Skeletal muscle tissue (tissue), 4 donors: ENCODE measurements around the gene CCL21. TPM values are rescaled to one million over a fixed set of nuclear protein-coding genes. Genes with fewer than 3 reads are reported as not detected.
"Not testable (repeated sequence)": the region's sequence is repeated elsewhere in the genome, so short reads cannot be mapped to it uniquely, and the experiment has no call there.

Source experiments
- H3K27ac ChIP-seq: one replicate; pipeline ENCODE4 v1.7.0; 2013; ENCODE audit warnings: mild to moderate bottlenecking, low read depth, low read length, inconsistent platforms
- H3K27me3 ChIP-seq, 3 donors: one replicate each; pipeline ENCODE4 v1.7.0; 2013; ENCODE audit warnings: low read length in 3 of 3; ENCODE audit not compliant: control insufficient read depth in 3 of 3, insufficient read depth in 3 of 3
- H3K36me3 ChIP-seq, 3 donors: one replicate each; pipeline ENCODE4 v1.7.0; 2013; ENCODE audit warnings: low read length in 3 of 3; ENCODE audit not compliant: control insufficient read depth in 3 of 3, insufficient read depth in 3 of 3
- H3K4me1 ChIP-seq, 3 donors: one replicate each; pipeline ENCODE4 v1.7.0; 2013; ENCODE audit warnings: low read length in 3 of 3, mild to moderate bottlenecking in 3 of 3; ENCODE audit not compliant: control insufficient read depth in 3 of 3, insufficient read depth in 3 of 3
- H3K4me3 ChIP-seq, 3 donors: one replicate each; pipeline ENCODE4 v1.7.0; 2013; ENCODE audit warnings: low read length in 3 of 3
- H3K9ac ChIP-seq, 3 donors: one replicate each; pipeline ENCODE4 v1.7.0; 2013; ENCODE audit warnings: low read length in 3 of 3, mild to moderate bottlenecking in 3 of 3, moderate library complexity in 2 of 3, low read depth in 1 of 3
- H3K9me3 ChIP-seq, 3 donors: one replicate each; pipeline ENCODE4 v1.7.0; 2013; ENCODE audit warnings: low read length in 3 of 3; ENCODE audit not compliant: control insufficient read depth in 3 of 3
- total RNA-seq: library from RNA; depleted of rRNA; stranded (reverse); fragments of >200 nt; gene quantifications from one replicate; pipeline ENCODE4 v1.2.3, GENCODE V29; 2014
- donor health status: Osteomylitis.

Gene CCL21
- 15.7 TPM for total RNA-seq

GRCh38 chr9:34710023-34710422 is at the start of gene CCL21:
Gene CCL21, minus strand, starts transcription at chr9:34710136. Its CDS starts 70 bp downstream, at chr9:34710066.
- no peak within 1 kb of the TSS for H3K9ac ChIP-seq
- no peaks in the 10 kb centered on the region for H3K27me3 ChIP-seq
- no peaks in the 10 kb centered on the region for H3K36me3 ChIP-seq
- no peak within 1 kb of the TSS for H3K27ac ChIP-seq
- H3K4me3 ChIP-seq = no peak within 1 kb of the TSS
- H3K9me3 ChIP-seq = no peaks in the 10 kb centered on the region
- peaks cover 0 to 4% (median 0%) of the 10 kb centered on the region in 3 donors for H3K4me1 ChIP-seq

GRCh38 chr9:34759432-34760134 is 49.6 kb upstream of the CCL21 start:
- Histone ChIP-seq H3K9me3 (no peaks in the 10 kb centered on the region), H3K27ac (no peak overlapping the region), H3K4me1 (no peaks in the 10 kb centered on the region), H3K9ac (no peak overlapping the region), H3K36me3 (no peaks in the 10 kb centered on the region), H3K27me3 (no peaks in the 10 kb centered on the region), H3K4me3 (no peak overlapping the region)

GRCh38 chr9:34750320-34750719 is 40.4 kb upstream of the CCL21 start:
- not testable (repeated sequence) for H3K9ac ChIP-seq, H3K9me3 ChIP-seq, H3K36me3 ChIP-seq, H3K4me1 ChIP-seq, H3K27ac ChIP-seq, H3K27me3 ChIP-seq, H3K4me3 ChIP-seq

GRCh38 chr9:34746526-34746925 is 36.6 kb upstream of the CCL21 start:
- H3K36me3 ChIP-seq = no peaks in the 10 kb centered on the region
- no peaks in the 10 kb centered on the region for H3K9me3 ChIP-seq
- no peak overlapping the region for H3K9ac ChIP-seq
- no peak overlapping the region for H3K4me3 ChIP-seq
- H3K27ac ChIP-seq = no peak overlapping the region
- H3K4me1 ChIP-seq = peaks cover 0 to 5% (median 0%) of the 10 kb centered on the region in 3 donors
- no peaks in the 10 kb centered on the region for H3K27me3 ChIP-seq

GRCh38 chr9:34744295-34745221 is 34.6 kb upstream of the CCL21 start:
- Histone ChIP-seq H3K27ac (no peak overlapping the region), H3K4me1 (peaks cover 0 to 5% (median 0%) of the 10 kb centered on the region in 3 donors), H3K4me3 (no peak overlapping the region), H3K9me3 (no peaks in the 10 kb centered on the region), H3K9ac (no peak overlapping the region), H3K27me3 (no peaks in the 10 kb centered on the region), H3K36me3 (no peaks in the 10 kb centered on the region)

- no peak overlapping the region for H3K9ac ChIP-seq
- H3K9me3 ChIP-seq = no peaks in the 10 kb centered on the region
- H3K4me1 ChIP-seq = peaks cover 0 to 5% (median 0%) of the 10 kb centered on the region in 3 donors
- H3K27me3 ChIP-seq = no peaks in the 10 kb centered on the region
- no peak overlapping the region for H3K4me3 ChIP-seq
- no peak overlapping the region for H3K27ac ChIP-seq
- no peaks in the 10 kb centered on the region for H3K36me3 ChIP-seq
Measured at GRCh38 chr9:34742710-34743109, 32.8 kb upstream of the CCL21 start.

GRCh38 chr9:34741628-34742027 is 31.7 kb upstream of the CCL21 start:
- Histone ChIP-seq H3K36me3 (no peaks in the 10 kb centered on the region), H3K27me3 (no peaks in the 10 kb centered on the region), H3K4me3 (no peak overlapping the region), H3K9ac (no peak overlapping the region), H3K9me3 (no peaks in the 10 kb centered on the region), H3K27ac (no peak overlapping the region), H3K4me1 (peaks cover 0 to 5% (median 0%) of the 10 kb centered on the region in 3 donors)

- H3K27ac ChIP-seq, H3K4me3 ChIP-seq, H3K9ac ChIP-seq, H3K36me3 ChIP-seq, H3K4me1 ChIP-seq, H3K9me3 ChIP-seq, H3K27me3 ChIP-seq: not testable (repeated sequence)
Measured at GRCh38 chr9:34740176-34740575, 30.2 kb upstream of the CCL21 start.

- H3K27ac ChIP-seq = no peak overlapping the region
- H3K9ac ChIP-seq = no peak overlapping the region
- H3K4me3 ChIP-seq = no peak overlapping the region
- no peaks in the 10 kb centered on the region for H3K36me3 ChIP-seq
- no peaks in the 10 kb centered on the region for H3K27me3 ChIP-seq
- H3K4me1 ChIP-seq = no peaks in the 10 kb centered on the region
- H3K9me3 ChIP-seq = no peaks in the 10 kb centered on the region
Measured at GRCh38 chr9:34737677-34738260, 27.8 kb upstream of the CCL21 start.

GRCh38 chr9:34734720-34735119 is 24.8 kb upstream of the CCL21 start:
- Histone ChIP-seq H3K4me3 (no peak overlapping the region), H3K9ac (no peak overlapping the region), H3K27me3 (no peaks in the 10 kb centered on the region), H3K4me1 (no peaks in the 10 kb centered on the region), H3K27ac (no peak overlapping the region), H3K9me3 (no peaks in the 10 kb centered on the region), H3K36me3 (no peaks in the 10 kb centered on the region)
